KMS-11 (cell line): ENCODE measurements around the gene NRDC.

Source experiments
- H2AFZ ChIP-seq: fragments of 200-600 bp; sonication (generic); 2 replicates; pipeline ENCODE4 v1.6.1; 2016; ENCODE audit warnings: antibody characterized with exemption, mixed run types, low read depth
- H3K27ac ChIP-seq: fragments of 200-600 bp; sonication (generic); 2 replicates; pipeline ENCODE4 v1.6.1; 2016; ENCODE audit warnings: mild to moderate bottlenecking, mixed run types
- H3K27me3 ChIP-seq: fragments of 200-600 bp; sonication (generic); 2 replicates; pipeline ENCODE4 v1.6.1; 2017; ENCODE audit warnings: mild to moderate bottlenecking, low read depth, mixed run types, moderate library complexity; ENCODE audit not compliant: insufficient read depth
- H3K36me3 ChIP-seq: fragments of 200-600 bp; sonication (generic); 2 replicates; pipeline ENCODE4 v1.6.1; 2017; ENCODE audit warnings: mild to moderate bottlenecking, mixed run types; ENCODE audit not compliant: insufficient read depth
- H3K4me1 ChIP-seq: fragments of 200-600 bp; sonication (generic); 2 replicates; pipeline ENCODE4 v1.6.1; 2016; ENCODE audit warnings: mild to moderate bottlenecking, low read depth, mixed run types; ENCODE audit not compliant: poor library complexity, severe bottlenecking
- H3K4me2 ChIP-seq: fragments of 200-600 bp; sonication (generic); 2 replicates; pipeline ENCODE4 v1.7.0; 2016; ENCODE audit warnings: mild to moderate bottlenecking, mixed run types
- H3K4me3 ChIP-seq: fragments of 200-600 bp; sonication (generic); IDR thresholded peaks from 2 replicates; pipeline ENCODE4 v1.6.1; 2017; ENCODE audit warnings: low read depth, low read length, mixed read lengths; ENCODE audit not compliant: insufficient read depth
- H3K79me2 ChIP-seq: fragments of 200-600 bp; sonication (generic); 2 replicates; pipeline ENCODE4 v1.6.1; 2016; ENCODE audit warnings: low read depth, mixed run types; ENCODE audit not compliant: insufficient read depth
- H3K9ac ChIP-seq: fragments of 200-600 bp; sonication (generic); 2 replicates; pipeline ENCODE4 v1.6.1; 2016; ENCODE audit warnings: mild to moderate bottlenecking, mixed run types
- H4K20me1 ChIP-seq: fragments of 200-600 bp; sonication (generic); 2 replicates; pipeline ENCODE4 v1.6.1; 2016; ENCODE audit warnings: mild to moderate bottlenecking, mixed run types; ENCODE audit not compliant: insufficient read depth
- CTCF ChIP-seq: fragments of 200-600 bp; sonication (generic); conservative IDR thresholded peaks from 2 replicates; pipeline ENCODE4 v1.6.1; 2017; ENCODE audit warnings: low read depth, mild to moderate bottlenecking, antibody characterized with exemption, low read length, moderate library complexity, mixed read lengths

The NRDC gene

GRCh38 chr1:51756290-51756689, 122.2 kb downstream of the NRDC start:
- Histone ChIP-seq H3K4me3 (no peak overlapping the region), H3K36me3 (no peaks in the 10 kb centered on the region), H3K27ac (no peak overlapping the region), H3K27me3 (no peaks in the 10 kb centered on the region), H4K20me1 (no peaks in the 10 kb centered on the region), H3K4me1 (peaks cover 9% of the 10 kb centered on the region), H3K4me2 (no peak overlapping the region), H3K9ac (no peak overlapping the region), H3K79me2 (no peaks in the 10 kb centered on the region), H2AFZ (no peak overlapping the region)
- no peak for TF ChIP-seq CTCF

- no peak overlapping the region for H3K4me2 ChIP-seq
These were observed 123.1 kb downstream of the NRDC start for GRCh38 chr1:51755437-51755836.

GRCh38 chr1:51754666-51755065, 123.9 kb downstream of the NRDC start:
- no peaks in the 10 kb centered on the region for H3K79me2 ChIP-seq
- H3K4me2 ChIP-seq, result no peak overlapping the region
- no peak overlapping the region for H3K27ac ChIP-seq
- no peaks in the 10 kb centered on the region for H3K36me3 ChIP-seq
- TF ChIP-seq CTCF, result no peak
- no peaks in the 10 kb centered on the region for H4K20me1 ChIP-seq
- no peaks in the 10 kb centered on the region for H3K27me3 ChIP-seq
- no peak overlapping the region for H2AFZ ChIP-seq
- peaks cover 9% of the 10 kb centered on the region for H3K4me1 ChIP-seq
- H3K9ac ChIP-seq, result no peak overlapping the region
- H3K4me3 ChIP-seq, result no peak overlapping the region

More at GRCh38 chr1:51755437-51755836, 123.1 kb downstream of the NRDC start:
- Histone ChIP-seq H3K79me2 (no peaks in the 10 kb centered on the region), H3K4me3 (no peak overlapping the region), H2AFZ (no peak overlapping the region), H3K36me3 (no peaks in the 10 kb centered on the region), H3K4me1 (peaks cover 9% of the 10 kb centered on the region), H4K20me1 (no peaks in the 10 kb centered on the region), H3K27me3 (no peaks in the 10 kb centered on the region), H3K27ac (no peak overlapping the region), H3K9ac (no peak overlapping the region)
- no peak for TF ChIP-seq CTCF

GRCh38 chr1:51753969-51754368, 124.6 kb downstream of the NRDC start:
- Histone ChIP-seq H3K79me2 (no peaks in the 10 kb centered on the region), H4K20me1 (no peaks in the 10 kb centered on the region), H2AFZ (no peak overlapping the region), H3K36me3 (no peaks in the 10 kb centered on the region), H3K4me2 (no peak overlapping the region), H3K4me3 (no peak overlapping the region), H3K27me3 (no peaks in the 10 kb centered on the region), H3K9ac (no peak overlapping the region), H3K27ac (no peak overlapping the region), H3K4me1 (peaks cover 9% of the 10 kb centered on the region)
- TF ChIP-seq CTCF, result no peak
